ENCODE data around the gene ZNF668.
"Not testable (repeated sequence)": the region's sequence is repeated elsewhere in the genome, so short reads cannot be mapped to it uniquely, and the experiment has no call there.

The ZNF668 gene

GRCh38 chr16:31061126-31061812 is 12.8 kb downstream of the ZNF668 start:
- in situ Hi-C loops (cut with MboI; ENCODE audit: low sequenced_read_pairs) = no loop called here

- in situ Hi-C loops (cut with MboI; ENCODE audit: low sequenced_read_pairs) = no loop called here
These were observed 18.4 kb downstream of the ZNF668 start for GRCh38 chr16:31055613-31056012.

GRCh38 chr16:31052114-31052513 is 21.9 kb downstream of the ZNF668 start:
- in situ Hi-C loops (cut with MboI; ENCODE audit: low sequenced_read_pairs) = no loop called here

GRCh38 chr16:31050280-31051030 is 23.6 kb downstream of the ZNF668 start:
- in situ Hi-C loops (cut with MboI; ENCODE audit: low sequenced_read_pairs) = no loop called here

GRCh38 chr16:31043898-31044481 is 30.1 kb downstream of the ZNF668 start:
- in situ Hi-C loops (cut with MboI; ENCODE audit: low sequenced_read_pairs) = no loop called here

GRCh38 chr16:31043352-31043751 is 30.7 kb downstream of the ZNF668 start:
- in situ Hi-C loops (cut with MboI; ENCODE audit: low sequenced_read_pairs) = no loop called here

- in situ Hi-C loops (cut with MboI; ENCODE audit: low sequenced_read_pairs) = no loop called here
These were observed 31.2 kb downstream of the ZNF668 start for GRCh38 chr16:31042866-31043265.

GRCh38 chr16:31038993-31039392 is 35.0 kb downstream of the ZNF668 start:
- in situ Hi-C loops (cut with MboI; ENCODE audit: low sequenced_read_pairs) = no loop called here

- in situ Hi-C loops (cut with MboI; ENCODE audit: low sequenced_read_pairs) = no loop called here
These were observed 37.3 kb downstream of the ZNF668 start for GRCh38 chr16:31036691-31037090.

- in situ Hi-C loops (cut with MboI; ENCODE audit: low sequenced_read_pairs) = no loop called here
These were observed 40.1 kb downstream of the ZNF668 start for GRCh38 chr16:31033709-31034492.

GRCh38 chr16:31032736-31033708 is 41.0 kb downstream of the ZNF668 start, which contains the start of gene STX4:
STX4 (plus strand) TSS chr16:31033558; CDS start chr16:31033806, 248 bp downstream.
- in situ Hi-C loops (cut with MboI; ENCODE audit: low sequenced_read_pairs) = no loop called here

GRCh38 chr16:31031276-31031675 is 42.8 kb downstream of the ZNF668 start:
- in situ Hi-C loops (cut with MboI; ENCODE audit: low sequenced_read_pairs) = no loop called here

GRCh38 chr16:31029272-31029671 is 44.8 kb downstream of the ZNF668 start:
- in situ Hi-C loops (cut with MboI; ENCODE audit: low sequenced_read_pairs) = no loop called here

- in situ Hi-C loops (cut with MboI; ENCODE audit: low sequenced_read_pairs) = no loop called here
These were observed 48.7 kb downstream of the ZNF668 start for GRCh38 chr16:31025339-31025738.

GRCh38 chr16:31023627-31024226 is 50.3 kb downstream of the ZNF668 start:
- in situ Hi-C loops (cut with MboI; ENCODE audit: low sequenced_read_pairs) = no loop called here

GRCh38 chr16:31023252-31023602 is 50.8 kb downstream of the ZNF668 start:
- in situ Hi-C loops (cut with MboI; ENCODE audit: low sequenced_read_pairs) = no loop called here

GRCh38 chr16:31022544-31023251 is 51.3 kb downstream of the ZNF668 start:
- in situ Hi-C loops (cut with MboI; ENCODE audit: low sequenced_read_pairs) = no loop called here

GRCh38 chr16:31020536-31020935 is 53.5 kb downstream of the ZNF668 start:
- in situ Hi-C loops (cut with MboI; ENCODE audit: low sequenced_read_pairs) = no loop called here

- in situ Hi-C loops (cut with MboI; ENCODE audit: low sequenced_read_pairs) = not testable (repeated sequence)
These were observed 56.3 kb downstream of the ZNF668 start for GRCh38 chr16:31017756-31018155.
